Thyroid gland (tissue), 4 donors: ENCODE measurements around the gene RTP5.

ENCODE experiments used
- POLR2A ChIP-seq, 2 donors: fragments of 450-650 bp; IDR thresholded peaks; one replicate each; pipeline ENCODE4 v1.6.1; 2017; ENCODE audit warnings: antibody characterized with exemption in 2 of 2, mild to moderate bottlenecking in 2 of 2, moderate library complexity in 1 of 2
- TF ChIP-seq, protein P1 (sequence below), 6 experiments: fragments of 200-600 bp in 3 of 6; fragments of 450-650 bp in 3 of 6; sonication (generic) in 3 of 6; IDR thresholded peaks; one replicate each; pipeline ENCODE4 v1.5.1; 2016 to 2019; ENCODE audit warnings: antibody characterized with exemption in 6 of 6, mild to moderate bottlenecking in 2 of 6, inconsistent platforms in 1 of 6, moderate library complexity in 1 of 6

GRCh38 chr2:241844831-241845578, 24.5 kb upstream of the RTP5 start:
- TF ChIP-seq, protein P1, sequence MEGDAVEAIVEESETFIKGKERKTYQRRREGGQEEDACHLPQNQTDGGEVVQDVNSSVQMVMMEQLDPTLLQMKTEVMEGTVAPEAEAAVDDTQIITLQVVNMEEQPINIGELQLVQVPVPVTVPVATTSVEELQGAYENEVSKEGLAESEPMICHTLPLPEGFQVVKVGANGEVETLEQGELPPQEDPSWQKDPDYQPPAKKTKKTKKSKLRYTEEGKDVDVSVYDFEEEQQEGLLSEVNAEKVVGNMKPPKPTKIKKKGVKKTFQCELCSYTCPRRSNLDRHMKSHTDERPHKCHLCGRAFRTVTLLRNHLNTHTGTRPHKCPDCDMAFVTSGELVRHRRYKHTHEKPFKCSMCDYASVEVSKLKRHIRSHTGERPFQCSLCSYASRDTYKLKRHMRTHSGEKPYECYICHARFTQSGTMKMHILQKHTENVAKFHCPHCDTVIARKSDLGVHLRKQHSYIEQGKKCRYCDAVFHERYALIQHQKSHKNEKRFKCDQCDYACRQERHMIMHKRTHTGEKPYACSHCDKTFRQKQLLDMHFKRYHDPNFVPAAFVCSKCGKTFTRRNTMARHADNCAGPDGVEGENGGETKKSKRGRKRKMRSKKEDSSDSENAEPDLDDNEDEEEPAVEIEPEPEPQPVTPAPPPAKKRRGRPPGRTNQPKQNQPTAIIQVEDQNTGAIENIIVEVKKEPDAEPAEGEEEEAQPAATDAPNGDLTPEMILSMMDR (IDR thresholded peaks at IDR 0.05), result no peak
- no peak for TF ChIP-seq POLR2A (IDR thresholded peaks at IDR 0.05)
